GM21360 (cell line): ENCODE results near the gene BCL2.

Source experiments
- ATAC-seq: cut with Tn5 transposase; IDR thresholded peaks from one replicate; pipeline ENCODE4 v1.9.1; 2021; ENCODE audit warnings: mild to moderate bottlenecking, moderate library complexity; ENCODE audit not compliant: unreplicated experiment

Gene BCL2

GRCh38 chr18:63311118-63312018 is 8.2 kb downstream of the BCL2 start:
- ATAC-seq = peak; percentile 72

- no peak for ATAC-seq
These were observed 10.1 kb downstream of the BCL2 start for GRCh38 chr18:63309422-63309821.

GRCh38 chr18:63307551-63308200 is 11.9 kb downstream of the BCL2 start:
- ATAC-seq = no peak

GRCh38 chr18:63306819-63307550 is 12.6 kb downstream of the BCL2 start:
- no peak for ATAC-seq

- no peak for ATAC-seq
These were observed 13.3 kb downstream of the BCL2 start for GRCh38 chr18:63306249-63306648.

- no peak for ATAC-seq
These were observed 16.0 kb downstream of the BCL2 start for GRCh38 chr18:63303547-63303946.

GRCh38 chr18:63302636-63303405 is 16.7 kb downstream of the BCL2 start:
- ATAC-seq = no peak

- ATAC-seq = no peak
These were observed 17.3 kb downstream of the BCL2 start for GRCh38 chr18:63302220-63302619.

GRCh38 chr18:63301434-63301833 is 18.1 kb downstream of the BCL2 start:
- no peak for ATAC-seq

GRCh38 chr18:63299837-63300745 is 19.5 kb downstream of the BCL2 start:
- peak; percentile 65 for ATAC-seq

- ATAC-seq = no peak
These were observed 20.9 kb downstream of the BCL2 start for GRCh38 chr18:63298400-63299365.

GRCh38 chr18:63297687-63298399 is 21.7 kb downstream of the BCL2 start:
- no peak for ATAC-seq

- ATAC-seq = no peak
These were observed 25.6 kb downstream of the BCL2 start for GRCh38 chr18:63293935-63294334.

- peak; percentile 43 for ATAC-seq
These were observed 26.5 kb downstream of the BCL2 start for GRCh38 chr18:63292831-63293683.

- ATAC-seq = no peak
These were observed 28.3 kb downstream of the BCL2 start for GRCh38 chr18:63291278-63291677.

GRCh38 chr18:63290821-63291200 is 28.8 kb downstream of the BCL2 start:
- no peak for ATAC-seq

GRCh38 chr18:63290166-63290820 is 29.3 kb downstream of the BCL2 start:
- no peak for ATAC-seq
